HG03045 (cell line): ENCODE results near the gene B4GALT1.

Experiments used
- ATAC-seq: cut with Tn5 transposase; IDR thresholded peaks from one replicate; pipeline ENCODE4 v1.9.1; 2021; ENCODE audit warnings: mild to moderate bottlenecking, moderate library complexity; ENCODE audit not compliant: unreplicated experiment

The B4GALT1 gene

DNA sequence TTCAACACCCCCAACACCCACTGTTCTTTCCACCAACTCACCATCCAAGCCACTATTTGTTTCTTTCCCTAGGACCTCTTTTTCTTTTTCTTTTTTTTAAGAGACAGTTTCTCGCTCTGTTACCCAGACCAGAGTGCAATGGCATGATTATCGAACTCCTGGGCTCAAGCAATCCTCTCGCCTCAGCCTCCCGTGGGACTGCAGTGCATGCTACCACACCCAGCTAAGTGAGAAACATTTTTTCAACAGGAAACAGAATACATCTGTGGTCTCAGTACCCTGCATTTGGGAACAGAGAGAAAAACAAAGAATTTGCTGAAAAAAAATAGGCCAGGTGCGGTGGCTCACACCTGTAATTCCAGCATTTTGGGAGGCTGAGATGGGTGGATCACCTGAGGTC is 24.6 kb downstream of the B4GALT1 start:
- no peak for ATAC-seq

DNA sequence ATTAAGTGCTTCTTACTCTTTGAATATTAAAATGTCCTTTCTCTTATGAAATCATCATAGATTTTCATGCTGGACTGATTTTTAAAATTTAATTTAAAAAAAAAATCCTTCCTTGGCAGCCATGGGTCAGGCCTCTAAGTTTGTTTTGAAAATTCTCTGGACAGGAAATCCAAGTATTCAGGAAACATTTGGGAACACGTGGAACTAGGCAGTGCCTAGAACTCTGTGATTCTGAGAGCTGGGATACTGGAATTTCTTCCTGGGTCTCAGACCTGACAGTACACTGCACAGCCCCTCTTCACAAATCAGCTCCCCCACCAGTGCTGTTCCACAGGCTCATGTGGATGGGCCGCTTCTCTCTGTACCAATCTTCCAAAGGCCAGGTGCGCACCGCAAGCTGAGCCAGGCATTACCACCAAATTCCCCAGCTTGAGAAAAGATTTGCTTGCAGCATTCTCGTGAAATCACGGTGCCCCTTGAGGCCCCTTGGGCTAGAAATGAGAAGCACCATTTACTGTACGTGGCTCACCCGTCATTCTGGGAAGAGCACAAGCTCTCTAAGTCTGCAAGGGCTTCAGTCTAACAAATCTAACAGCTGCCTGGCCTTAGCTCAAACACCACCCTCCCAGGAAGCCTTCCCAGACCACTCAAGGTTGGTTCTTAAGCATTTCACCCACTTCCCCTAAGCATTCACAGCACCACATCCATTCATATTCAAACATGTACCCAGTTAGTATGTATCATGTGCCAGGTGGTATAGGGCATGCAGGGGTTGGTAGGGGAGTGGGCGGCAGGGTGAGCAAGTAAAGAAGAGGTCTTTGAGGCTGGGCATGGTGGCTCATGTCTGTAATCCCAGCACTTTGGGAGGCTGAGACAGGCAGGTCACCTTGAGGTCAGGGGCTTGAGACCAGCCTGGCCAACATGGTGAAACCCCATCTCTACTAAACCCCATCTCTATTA is 26.5 kb downstream of the B4GALT1 start:
- peak; percentile 41 for ATAC-seq

DNA sequence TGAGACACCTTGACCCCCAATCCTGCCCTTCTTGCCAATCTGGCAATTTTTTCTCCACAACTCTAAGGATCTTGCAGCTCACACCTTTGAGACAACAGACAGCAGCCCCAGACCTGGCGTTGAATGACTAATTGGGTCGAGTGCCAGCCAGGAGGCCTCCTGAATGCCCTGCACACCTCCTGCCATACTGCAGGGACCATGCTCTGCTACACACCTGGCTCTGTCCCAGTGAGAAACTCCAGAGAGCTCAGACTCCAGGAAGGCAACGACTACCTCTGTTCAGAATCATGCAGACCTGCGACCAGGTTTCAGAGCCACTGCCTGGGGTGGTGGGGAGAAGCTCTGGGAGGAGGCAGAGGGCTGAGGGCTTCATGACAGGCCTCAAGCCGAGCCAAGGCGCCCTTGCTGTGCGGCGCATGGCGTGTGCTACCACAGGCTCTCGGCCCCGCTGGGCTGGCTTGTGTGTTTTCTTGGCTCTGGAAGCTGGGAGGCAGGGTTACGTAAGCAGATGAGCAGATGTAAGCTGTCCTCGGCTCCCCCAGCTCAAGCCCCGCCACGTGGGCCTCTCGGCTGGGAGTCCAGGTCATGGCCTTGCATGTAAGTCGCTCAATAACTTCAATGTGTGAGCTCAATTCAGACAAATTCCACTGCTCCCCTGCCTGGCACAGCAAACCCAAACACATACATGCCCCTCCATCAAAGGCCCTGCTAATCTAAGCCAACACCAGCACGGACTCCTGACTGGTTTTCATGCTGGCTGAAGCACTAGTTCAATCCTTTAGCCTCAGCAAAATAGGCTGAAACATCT is 27.5 kb downstream of the B4GALT1 start:
- no peak for ATAC-seq

DNA sequence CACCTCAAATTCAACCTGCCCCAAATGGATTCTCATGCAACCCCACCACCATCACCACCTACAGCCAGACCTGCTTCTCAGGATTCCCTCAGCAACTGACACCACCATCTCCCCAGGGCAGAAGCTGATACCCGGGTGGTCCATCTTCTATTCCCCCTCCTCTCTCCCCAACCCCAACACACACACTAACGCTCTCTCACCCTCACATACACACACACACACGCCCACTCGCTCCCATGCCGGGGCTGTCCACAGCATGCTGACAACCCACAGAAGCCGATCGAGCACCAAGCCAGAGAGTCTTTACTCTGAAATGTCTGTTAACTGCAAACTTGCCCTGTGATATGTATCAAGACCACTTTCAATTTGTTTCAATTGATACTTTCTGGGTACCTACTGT is 28.4 kb downstream of the B4GALT1 start:
- ATAC-seq, result no peak

DNA sequence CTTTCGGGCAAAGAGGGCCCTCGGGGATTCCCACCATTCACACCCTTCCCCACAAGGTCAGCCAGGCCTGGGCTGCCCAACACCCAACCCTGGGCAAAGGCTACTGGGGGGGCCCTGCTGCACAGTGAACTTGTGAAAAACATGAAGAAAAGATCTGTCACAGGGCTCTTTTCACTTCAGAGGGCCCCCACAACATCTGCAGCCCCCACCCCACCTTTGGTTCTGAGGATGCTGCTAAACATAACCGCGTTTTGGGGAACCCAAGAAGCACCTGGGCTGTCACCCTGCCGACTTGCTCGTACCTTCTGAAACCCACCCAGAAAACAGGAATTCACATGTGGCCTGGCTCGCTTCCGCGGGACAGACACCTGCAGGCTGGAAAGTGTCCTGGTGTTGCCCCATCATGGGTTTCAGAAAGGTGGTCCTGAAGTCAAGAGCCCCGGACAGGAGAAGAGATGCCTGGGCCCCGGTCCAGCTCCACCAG is 29.3 kb downstream of the B4GALT1 start:
- ATAC-seq, result no peak

DNA sequence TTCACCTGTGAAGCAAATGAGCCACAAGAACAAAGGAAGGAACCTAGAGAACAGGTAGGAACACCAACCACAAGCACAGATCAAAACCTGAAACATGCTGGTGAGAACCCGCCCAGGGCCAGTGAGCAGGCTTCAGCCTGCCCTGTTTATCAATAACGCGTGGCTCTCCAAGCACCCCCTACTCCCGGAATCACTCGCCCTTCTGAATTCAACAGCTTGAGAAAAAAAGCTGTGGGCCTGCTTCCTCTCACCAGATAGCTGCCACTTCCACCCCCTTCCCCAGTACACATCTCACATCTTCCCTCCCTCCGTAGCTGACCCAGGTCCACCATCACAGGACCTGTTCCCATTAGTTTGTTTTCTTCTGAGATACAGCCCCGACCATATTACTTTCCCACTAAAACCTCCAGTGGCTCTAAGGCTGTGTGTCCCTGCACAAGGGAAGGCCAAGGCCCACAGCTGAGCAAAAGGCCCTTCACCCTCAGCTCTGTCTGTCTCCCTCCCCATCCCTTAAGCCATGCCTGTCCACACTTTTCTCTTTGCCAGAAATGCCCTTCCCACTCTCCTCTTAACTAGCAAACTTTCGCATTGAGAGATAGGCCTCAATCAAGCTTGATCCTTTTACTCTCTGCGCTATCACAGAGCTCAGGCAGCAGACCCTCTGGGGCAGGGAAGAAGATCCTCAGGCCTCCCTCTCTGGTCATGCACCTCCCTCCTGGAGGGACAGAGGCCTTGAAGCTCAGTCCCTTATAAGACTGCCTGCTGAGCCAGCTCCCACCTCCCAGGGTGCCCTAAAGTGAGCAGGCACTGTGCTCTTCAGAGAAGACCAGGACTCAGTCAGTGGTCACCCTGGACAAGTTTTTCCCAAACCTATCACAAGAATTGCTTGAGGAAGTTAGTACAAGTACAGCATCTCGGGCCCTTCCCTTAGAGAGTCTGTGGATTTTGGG is 30.1 kb downstream of the B4GALT1 start:
- no peak for ATAC-seq

DNA sequence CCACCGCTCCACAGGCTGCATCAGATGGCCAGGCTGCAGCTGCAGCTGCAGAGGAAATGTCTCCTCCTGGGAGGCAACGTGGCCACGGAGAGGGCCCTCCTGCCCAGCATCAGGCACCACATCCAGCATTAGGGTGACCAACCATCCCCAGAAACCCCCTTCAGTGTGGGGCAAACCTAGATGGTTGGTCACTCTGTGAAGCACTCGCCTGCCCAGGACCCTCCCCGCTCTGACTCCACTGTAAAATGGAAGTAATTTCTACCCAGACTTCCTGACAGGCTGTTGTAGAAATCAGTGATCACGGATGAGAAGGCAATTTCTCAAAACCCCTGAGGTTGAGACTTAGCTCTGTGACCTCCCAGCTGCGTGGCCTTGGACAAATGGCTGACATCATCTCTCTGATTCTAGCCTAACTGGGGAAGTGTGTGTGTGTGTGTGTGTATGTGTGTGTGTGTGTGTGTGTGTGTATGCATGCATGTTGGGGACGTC is 31.6 kb downstream of the B4GALT1 start:
- no peak for ATAC-seq

DNA sequence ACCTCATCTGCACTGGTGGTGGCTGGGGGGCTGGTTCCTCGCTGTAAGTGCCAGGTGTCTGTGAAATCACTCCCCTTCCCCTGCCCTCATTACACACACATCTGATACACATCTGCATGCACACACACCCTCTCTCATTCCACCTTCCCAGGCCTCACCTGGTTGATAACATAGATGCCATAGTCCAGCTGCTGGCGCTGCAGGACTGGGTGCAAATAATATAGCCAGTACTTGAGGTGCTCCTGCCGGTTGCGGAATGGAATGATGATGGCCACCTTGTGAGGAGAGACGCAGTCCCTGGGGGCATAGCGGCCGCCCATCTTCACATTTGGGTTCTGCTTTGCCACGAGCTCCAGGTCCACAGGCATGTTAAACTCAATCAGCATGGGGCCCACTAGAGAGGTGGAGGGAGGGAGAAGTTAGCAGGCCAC is 32.1 kb downstream of the B4GALT1 start:
- ATAC-seq, result no peak

DNA sequence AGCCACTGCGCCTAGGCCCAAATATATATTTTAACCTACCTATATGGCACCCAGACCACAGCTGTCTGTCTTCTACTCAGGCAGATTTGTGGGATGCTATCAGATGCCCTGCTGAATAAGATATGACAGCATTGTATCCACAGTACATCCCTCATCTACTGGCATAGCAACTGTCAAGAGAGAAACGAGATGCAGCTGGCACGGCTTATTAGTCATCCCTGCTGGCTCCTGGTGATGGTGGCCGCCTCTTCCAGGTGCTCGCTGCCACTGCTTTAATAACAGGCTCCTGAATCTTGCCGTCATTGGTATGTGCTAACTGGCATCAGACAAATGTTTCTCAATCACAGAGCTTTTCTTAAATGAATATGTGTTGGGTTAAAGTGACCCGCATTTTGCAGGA is 34.0 kb downstream of the B4GALT1 start:
- ATAC-seq, result no peak

DNA sequence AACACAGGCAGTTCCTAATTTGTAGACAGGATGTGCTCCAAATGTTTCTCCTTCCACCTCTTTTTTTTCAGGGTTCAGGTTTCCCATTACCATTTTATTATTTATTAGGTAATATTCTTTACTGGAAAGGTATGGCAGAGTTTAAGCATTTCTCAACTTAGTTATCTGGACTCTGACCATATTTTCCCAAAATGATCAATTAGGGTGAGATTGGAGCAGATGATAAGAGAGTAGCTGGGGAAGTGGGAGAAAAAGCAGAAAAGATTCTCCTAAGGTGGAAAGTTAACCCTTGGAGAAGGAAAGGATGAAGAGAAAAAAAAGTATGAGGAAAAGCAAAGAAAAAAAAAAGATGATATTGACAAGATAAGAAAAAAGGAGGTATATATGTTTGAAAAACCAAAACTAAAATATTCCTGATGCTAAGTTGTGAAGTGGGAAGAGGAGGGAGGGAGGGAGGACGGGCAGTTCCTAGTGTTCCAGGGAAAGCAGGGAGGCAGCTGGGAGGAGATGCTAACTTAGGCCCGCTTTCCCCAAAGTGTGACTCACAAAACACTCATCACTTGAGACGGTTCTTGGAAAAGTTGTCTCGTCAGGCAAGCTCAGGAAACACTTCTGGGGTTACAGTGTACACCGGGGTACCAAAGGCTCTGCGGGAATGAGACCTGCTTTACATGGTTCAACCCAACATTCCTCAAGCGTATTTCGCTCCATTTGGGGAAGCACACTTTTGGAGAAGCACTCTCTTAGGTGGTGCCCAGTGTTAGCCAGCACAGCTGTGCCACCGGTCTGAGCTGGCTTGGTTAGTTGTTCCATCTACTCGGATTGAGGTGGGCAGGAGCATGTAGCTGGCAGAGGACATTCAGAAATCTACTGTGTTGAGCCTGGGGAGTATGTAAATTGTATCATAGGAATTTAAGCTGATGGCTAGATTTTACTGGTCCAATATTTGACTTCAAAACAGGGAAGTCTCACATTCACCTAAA is 35.1 kb downstream of the B4GALT1 start:
- no peak for ATAC-seq

DNA sequence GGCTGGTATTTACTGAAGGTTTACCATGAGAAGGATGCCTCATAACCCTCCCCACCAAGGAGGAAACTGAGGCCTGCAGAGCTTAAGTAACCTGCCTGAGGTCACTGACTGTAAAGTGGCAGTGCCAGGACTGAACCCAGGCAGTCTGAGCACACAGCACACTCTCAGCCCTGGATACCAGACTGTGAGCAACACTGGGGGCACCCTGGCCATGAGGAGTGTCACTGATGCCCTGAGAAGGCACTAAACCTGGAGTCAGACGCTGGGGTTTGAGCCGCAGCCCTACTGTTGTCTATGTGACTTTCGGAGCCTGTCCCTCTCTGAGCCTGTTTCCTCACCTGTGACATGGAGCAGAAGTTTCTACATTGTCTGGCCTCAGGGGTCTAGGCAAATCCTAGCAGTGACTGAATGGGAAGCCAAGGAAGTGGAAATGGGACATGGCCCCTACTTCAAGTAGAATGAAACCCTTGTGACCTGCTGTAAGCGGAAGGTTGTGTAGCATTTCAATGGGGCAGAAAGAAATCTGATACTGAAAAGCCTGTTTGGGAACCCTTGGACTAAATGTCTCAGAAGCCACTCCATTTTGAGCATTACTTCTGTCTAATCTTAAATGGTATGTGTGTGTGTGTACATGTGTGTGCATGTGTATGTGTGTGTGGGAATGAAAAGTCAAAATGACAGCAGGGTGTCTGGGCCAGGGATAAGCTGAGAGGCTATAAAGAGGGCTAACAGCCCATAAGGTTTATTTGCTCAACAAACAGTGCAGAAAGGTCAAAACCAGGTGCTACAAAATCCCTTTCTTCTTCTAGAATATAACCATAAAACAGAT is 36.0 kb downstream of the B4GALT1 start:
- ATAC-seq, result no peak

DNA sequence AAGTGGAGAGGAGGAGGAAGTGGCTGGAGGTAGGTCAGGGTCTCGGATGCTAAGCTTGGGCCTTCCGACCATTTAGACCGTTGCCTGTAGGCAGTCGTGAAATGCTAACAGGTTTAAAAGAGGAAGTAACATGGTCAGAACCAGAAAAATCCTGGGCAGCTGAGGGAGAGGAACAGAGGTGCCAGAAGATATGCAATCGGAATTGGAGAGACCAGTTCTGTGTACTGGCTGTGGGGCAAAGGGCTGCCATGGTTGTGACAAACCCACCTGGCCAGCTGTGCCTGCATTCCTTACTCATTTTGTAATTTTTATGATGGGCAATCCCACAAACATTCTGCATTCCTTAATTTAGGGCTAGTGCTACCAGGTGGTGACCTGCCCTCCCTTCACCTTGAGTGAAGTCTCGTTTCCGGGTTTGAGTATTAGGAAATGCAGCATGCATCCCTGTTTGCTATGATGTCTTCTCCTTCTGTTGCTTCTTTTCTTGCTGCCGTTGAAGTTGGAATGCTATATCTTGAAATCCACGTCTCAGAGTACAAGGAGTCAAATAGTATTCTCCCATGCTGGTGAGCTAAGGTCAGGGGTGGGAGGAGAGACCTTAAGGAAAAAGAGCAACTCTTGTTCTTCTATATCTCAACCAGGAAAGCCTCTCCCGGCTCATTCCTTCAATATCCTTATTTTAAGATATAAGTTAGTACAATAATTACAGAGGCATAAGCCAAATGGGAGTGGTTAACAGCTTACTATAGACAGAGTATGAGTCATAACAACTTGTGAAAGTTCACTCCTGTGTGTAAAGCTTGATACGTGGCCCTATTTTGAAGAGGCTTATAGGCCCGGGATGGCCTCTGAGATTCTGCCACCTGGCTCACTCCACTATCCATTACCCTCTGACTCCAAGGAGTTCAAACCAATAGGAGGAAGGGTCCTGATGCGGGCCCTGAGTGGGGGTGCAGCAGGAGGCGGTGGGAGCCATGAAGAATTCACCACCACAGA is 37.0 kb downstream of the B4GALT1 start:
- peak; percentile 61 for ATAC-seq

DNA sequence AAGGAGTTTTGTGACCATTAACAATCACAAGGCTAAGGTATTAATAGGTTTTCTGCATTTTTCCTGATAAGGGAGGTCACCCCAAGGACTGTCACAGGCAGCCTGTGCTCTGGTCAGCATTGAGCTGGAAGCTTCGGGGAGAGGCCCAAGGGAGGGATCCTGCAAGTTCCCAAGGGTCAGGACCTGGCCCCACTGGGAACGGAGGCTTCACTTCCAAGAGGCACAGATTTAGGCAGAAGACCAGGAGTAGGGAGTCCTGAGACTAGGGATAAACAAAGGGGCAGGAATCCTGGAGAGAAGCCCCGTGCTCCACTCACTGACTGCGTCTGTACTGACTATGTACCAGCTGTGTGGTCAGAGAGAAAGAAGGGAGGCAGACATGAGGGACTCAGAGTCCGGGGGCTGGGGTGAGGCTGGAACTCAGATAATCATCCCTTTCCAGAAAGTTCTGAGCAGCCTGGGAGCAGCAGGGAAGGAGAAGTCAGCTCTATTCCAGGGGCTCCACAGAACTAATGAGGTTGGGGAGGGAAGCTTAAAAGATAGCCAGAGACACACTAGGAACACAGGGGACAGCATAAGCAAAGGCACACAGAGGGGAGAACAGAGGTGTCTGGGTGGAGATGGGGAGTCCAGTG is 37.8 kb downstream of the B4GALT1 start:
- no peak for ATAC-seq

DNA sequence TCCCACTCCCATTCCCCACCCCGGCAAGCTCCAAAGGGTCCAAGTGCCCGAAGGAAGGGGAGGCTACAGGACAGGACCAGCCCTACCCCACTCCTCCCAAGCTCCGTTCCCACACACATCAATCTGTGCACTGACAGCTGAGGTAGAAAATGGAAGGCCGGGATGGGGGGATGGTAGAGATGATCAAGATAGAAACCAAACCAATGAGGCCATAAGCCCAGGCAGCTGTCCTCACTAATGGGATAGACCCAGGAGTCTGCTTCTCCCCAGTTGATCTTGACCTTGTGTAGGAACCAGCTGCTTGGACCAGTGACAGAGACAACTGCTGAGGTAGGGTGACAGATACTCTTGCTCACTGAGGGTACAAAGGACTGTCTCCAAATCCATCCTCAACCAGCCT is 38.6 kb downstream of the B4GALT1 start:
- no peak for ATAC-seq

DNA sequence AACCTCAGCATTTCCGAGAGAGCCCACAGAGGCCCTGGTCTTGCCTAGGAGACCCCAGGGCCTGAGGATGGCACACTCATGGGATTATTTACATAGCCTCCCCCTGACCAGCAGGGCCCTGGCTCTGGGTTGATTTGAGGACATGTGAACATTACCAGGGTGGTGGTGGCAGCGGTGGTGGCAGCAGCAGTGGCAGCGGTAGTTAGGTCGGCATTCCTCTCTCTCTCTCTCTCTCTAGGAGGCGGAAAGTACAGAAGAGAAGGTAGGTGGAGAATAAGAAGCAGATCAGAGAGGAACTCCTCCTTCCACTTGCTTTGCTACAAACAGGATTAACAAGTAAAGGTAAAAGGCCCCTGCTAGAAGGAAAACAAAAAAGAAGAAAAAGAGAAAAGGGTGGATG is 39.3 kb downstream of the B4GALT1 start:
- ATAC-seq, result no peak

DNA sequence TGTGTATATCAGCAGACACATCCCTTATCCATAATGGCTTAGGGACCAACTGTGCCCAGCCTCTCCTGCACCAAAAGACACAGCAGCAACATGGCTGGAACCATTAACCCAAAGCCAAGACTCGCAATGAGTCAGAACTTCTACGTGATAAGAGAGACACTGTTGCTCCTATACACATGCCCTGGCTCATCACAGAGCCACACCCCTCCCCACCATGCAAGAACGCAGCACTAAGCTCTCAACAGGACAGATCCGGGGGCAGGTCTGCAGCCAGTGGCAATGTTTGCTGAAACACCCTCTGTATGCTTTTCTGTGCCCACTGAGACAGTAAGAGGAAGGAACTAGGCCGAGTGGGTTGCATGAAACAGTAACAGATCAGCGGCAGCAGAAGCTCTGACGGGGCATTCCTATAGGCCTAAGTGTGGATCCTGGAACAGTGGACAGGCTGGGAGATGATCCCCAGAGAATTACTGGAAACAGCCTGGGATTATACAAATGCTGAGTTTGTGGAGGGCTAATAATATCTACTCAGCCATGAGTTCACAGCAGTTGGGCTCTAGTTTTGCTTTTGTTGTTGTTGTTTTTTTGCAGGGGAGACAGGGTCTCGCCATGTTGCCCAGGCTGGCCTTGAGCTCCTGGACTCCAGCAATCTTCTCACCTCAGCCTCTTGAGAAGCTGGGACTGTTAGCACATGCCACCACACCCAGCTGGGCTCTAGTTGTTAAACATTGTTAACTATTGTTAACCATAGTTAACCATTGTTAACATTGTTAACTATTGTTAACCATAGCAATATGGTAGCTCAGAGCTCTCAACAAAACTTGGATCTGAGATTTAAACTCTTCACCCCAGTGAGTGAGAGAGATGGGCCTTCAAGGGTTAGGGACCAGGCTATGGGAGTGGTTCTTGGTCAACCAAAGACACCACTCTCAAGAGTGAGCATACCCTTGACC is 41.0 kb downstream of the B4GALT1 start:
- ATAC-seq, result no peak
